Measurements from ENCODE around the gene ARCN1.
"Not testable (repeated sequence)": the region's sequence is repeated elsewhere in the genome, so short reads cannot be mapped to it uniquely, and the experiment has no call there.

Gene ARCN1

GRCh38 chr11:118610225-118610772, 38.1 kb downstream of the ARCN1 start:
- peak overlapping the region; percentile 22 for H3K4me2 ChIP-seq (ENCODE audit: low read length)
- H3K4me1 ChIP-seq = no peaks in the 10 kb centered on the region
- H3K9ac ChIP-seq = no peak overlapping the region
- H3K9me3 ChIP-seq (ENCODE audit: control insufficient read depth, low read length) = no peaks in the 10 kb centered on the region
- H3K36me3 ChIP-seq (ENCODE audit: control insufficient read depth, insufficient read depth, low read length) = no peaks in the 10 kb centered on the region
- H2AFZ ChIP-seq = peak overlapping the region; percentile 50
- H3K4me3 ChIP-seq (ENCODE audit: low read depth, low read length) = peak overlapping the region; percentile 27
- H3K27ac ChIP-seq = peak overlapping the region; percentile 56
- no peaks in the 10 kb centered on the region for H3K27me3 ChIP-seq (ENCODE audit: control insufficient read depth, insufficient read depth, low read length)
- no peak for TF ChIP-seq CTCF (IDR thresholded peaks at IDR 0.05)
- H3K79me2 ChIP-seq = no peaks in the 10 kb centered on the region

- H2AFZ ChIP-seq = peak overlapping the region; percentile 50
- no peaks in the 10 kb centered on the region for H3K27me3 ChIP-seq (ENCODE audit: control insufficient read depth, insufficient read depth, low read length)
- no peak overlapping the region for H3K4me2 ChIP-seq (ENCODE audit: low read length)
- H3K27ac ChIP-seq = peak overlapping the region; percentile 56
- no peak overlapping the region for H3K9ac ChIP-seq
- no peaks in the 10 kb centered on the region for H3K4me1 ChIP-seq
- peak overlapping the region; percentile 27 for H3K4me3 ChIP-seq (ENCODE audit: low read depth, low read length)
- H3K36me3 ChIP-seq (ENCODE audit: control insufficient read depth, insufficient read depth, low read length) = no peaks in the 10 kb centered on the region
- no peaks in the 10 kb centered on the region for H3K9me3 ChIP-seq (ENCODE audit: control insufficient read depth, low read length)
- TF ChIP-seq CTCF (IDR thresholded peaks at IDR 0.05) = peak; percentile 41
- H3K79me2 ChIP-seq = no peaks in the 10 kb centered on the region
Measured at GRCh38 chr11:118610773-118611432, 38.7 kb downstream of the ARCN1 start.

- H3K4me3 ChIP-seq (ENCODE audit: low read depth, low read length); H3K36me3 ChIP-seq (ENCODE audit: control insufficient read depth, insufficient read depth, low read length); H3K9ac ChIP-seq; H3K27me3 ChIP-seq (ENCODE audit: control insufficient read depth, insufficient read depth, low read length); H3K79me2 ChIP-seq; H3K4me2 ChIP-seq (ENCODE audit: low read length); H2AFZ ChIP-seq; H3K4me1 ChIP-seq; H3K9me3 ChIP-seq (ENCODE audit: control insufficient read depth, low read length); H3K27ac ChIP-seq: not testable (repeated sequence)
Measured at GRCh38 chr11:118611433-118611795, 39.2 kb downstream of the ARCN1 start.

GRCh38 chr11:118612378-118612777, 40.2 kb downstream of the ARCN1 start:
- no peak overlapping the region for H3K9ac ChIP-seq
- H3K36me3 ChIP-seq (ENCODE audit: control insufficient read depth, insufficient read depth, low read length) = no peaks in the 10 kb centered on the region
- H3K27me3 ChIP-seq (ENCODE audit: control insufficient read depth, insufficient read depth, low read length) = no peaks in the 10 kb centered on the region
- H3K9me3 ChIP-seq (ENCODE audit: control insufficient read depth, low read length) = no peaks in the 10 kb centered on the region
- H3K79me2 ChIP-seq = no peaks in the 10 kb centered on the region
- H3K4me1 ChIP-seq = no peaks in the 10 kb centered on the region
- H3K4me2 ChIP-seq (ENCODE audit: low read length) = no peak overlapping the region
- H3K4me3 ChIP-seq (ENCODE audit: low read depth, low read length) = no peak overlapping the region
- H2AFZ ChIP-seq = no peak overlapping the region
- no peak for TF ChIP-seq CTCF (IDR thresholded peaks at IDR 0.05)
- H3K27ac ChIP-seq = peak overlapping the region; percentile 64

- Histone ChIP-seq H3K4me3 (ENCODE audit: low read depth, low read length) (no peak overlapping the region), H3K27me3 (ENCODE audit: control insufficient read depth, insufficient read depth, low read length) (no peaks in the 10 kb centered on the region), H3K9me3 (ENCODE audit: control insufficient read depth, low read length) (no peaks in the 10 kb centered on the region), H2AFZ (no peak overlapping the region), H3K79me2 (no peaks in the 10 kb centered on the region), H3K36me3 (ENCODE audit: control insufficient read depth, insufficient read depth, low read length) (no peaks in the 10 kb centered on the region), H3K27ac (no peak overlapping the region), H3K9ac (no peak overlapping the region), H3K4me1 (no peaks in the 10 kb centered on the region), H3K4me2 (ENCODE audit: low read length) (no peak overlapping the region)
- TF ChIP-seq CTCF (IDR thresholded peaks at IDR 0.05) = no peak
Measured at GRCh38 chr11:118614511-118614910, 42.3 kb downstream of the ARCN1 start.
